LNCAP (cell line): ENCODE data around the gene MITF.

Source experiments
- CTCF ChIP-seq: fragments of 450-650 bp; IDR thresholded peaks from 2 replicates; pipeline ENCODE4 v1.5.1; 2017; ENCODE audit warnings: mild to moderate bottlenecking

MITF gene

GRCh38 chr3:69871868-69872267, 132.6 kb downstream of the MITF start:
- no peak for TF ChIP-seq CTCF

DNA sequence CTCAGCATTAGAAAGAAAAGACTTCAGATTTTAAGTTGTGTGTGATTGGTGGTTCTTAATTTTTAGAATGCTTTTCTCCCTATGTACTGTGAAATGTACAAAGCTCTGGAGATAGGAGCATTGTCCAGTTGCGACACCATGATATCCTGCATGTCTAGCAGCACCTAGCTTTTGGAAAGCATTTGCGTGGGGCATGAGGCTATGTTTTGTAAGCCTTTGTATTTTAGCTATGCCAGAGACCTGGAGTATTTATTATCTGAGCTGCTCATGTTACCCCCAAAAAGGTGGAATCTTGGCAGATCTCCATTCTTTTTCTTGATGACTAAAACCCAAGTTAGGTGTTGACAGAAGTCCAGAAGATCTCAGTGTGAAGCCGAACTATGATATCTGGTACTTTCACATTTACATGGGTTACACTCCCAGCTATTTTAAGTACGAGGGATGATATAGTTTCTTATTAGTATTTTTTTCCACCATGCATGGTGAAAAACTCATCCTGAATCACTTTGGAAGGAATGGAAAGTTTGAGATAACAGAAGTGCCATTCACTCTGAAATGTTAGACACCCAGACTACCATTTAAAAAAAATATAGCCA, 133.6 kb downstream of the MITF start:
- no peak for TF ChIP-seq CTCF

GRCh38 chr3:69876073-69876472, 136.8 kb downstream of the MITF start:
- TF ChIP-seq CTCF = no peak

GRCh38 chr3:69878254-69878653, 139.0 kb downstream of the MITF start:
- no peak for TF ChIP-seq CTCF

DNA sequence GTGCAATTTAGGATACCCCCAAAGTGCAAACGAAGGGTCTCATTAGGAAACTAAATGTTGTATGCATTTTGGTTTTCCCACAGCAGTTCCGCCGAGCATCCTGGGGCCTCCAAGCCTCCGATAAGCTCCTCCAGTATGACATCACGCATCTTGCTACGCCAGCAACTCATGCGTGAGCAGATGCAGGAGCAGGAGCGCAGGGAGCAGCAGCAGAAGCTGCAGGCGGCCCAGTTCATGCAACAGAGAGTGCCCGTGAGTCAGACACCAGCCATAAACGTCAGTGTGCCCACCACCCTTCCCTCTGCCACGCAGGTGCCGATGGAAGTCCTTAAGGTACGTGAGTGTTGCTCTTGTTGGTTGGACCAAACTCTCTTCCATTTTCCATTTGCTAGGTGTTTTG, 139.8 kb downstream of the MITF start:
- TF ChIP-seq CTCF = no peak

DNA sequence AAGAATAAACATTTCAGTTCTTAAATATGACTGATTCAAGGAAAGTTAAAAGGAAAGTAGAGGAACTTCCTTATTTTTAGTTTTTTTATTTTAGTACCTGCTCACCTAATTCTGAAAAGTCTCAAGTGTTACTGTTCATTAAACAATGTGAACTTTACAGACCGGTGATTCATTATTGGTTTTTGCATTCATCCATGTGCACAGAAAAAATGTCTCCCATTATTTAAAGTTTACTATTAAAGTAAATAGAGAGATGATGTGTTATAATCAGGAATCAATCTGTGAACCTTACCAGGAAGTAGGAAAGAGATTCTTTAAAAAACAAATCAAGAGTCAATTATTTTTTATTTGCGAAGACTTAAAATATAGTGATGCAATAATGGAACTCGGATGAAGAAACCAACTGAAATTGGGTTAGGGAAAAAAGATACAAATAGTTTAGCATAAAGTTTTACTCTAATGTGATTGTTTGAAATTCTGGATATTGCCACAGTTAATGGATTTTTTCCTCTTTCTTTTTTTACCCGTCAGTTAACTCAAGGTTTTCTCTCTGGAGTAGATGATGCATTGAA, 140.9 kb downstream of the MITF start:
- no peak for TF ChIP-seq CTCF

- no peak for TF ChIP-seq CTCF
These were observed 141.8 kb downstream of the MITF start for GRCh38 chr3:69881051-69881450.
